Neuronal stem cell (in vitro differentiated cells): Measurements from ENCODE around the gene SELPLG.

ENCODE experiments used
- DNase-seq: peaks from one replicate; pipeline ENCODE4 v3.0.0-alpha.2; 2013; ENCODE audit warnings: low spot score
- H2AFZ ChIP-seq: one replicate; pipeline ENCODE4 v1.6.1; 2013; ENCODE audit warnings: mild to moderate bottlenecking, low read length, inconsistent platforms
- H2AK5ac ChIP-seq: 2 replicates; pipeline ENCODE4 v1.6.1; 2013; ENCODE audit warnings: low read depth, mild to moderate bottlenecking, inconsistent platforms, low read length, moderate library complexity, mixed read lengths
- H2BK120ac ChIP-seq: 2 replicates; pipeline ENCODE4 v1.6.1; 2013; ENCODE audit warnings: low read depth, mild to moderate bottlenecking, inconsistent platforms, low read length, moderate library complexity, mixed read lengths
- H2BK12ac ChIP-seq: one replicate; pipeline ENCODE4 v1.6.1; 2013; ENCODE audit warnings: low read length, inconsistent platforms
- H2BK15ac ChIP-seq: 2 replicates; pipeline ENCODE4 v1.6.1; 2013; ENCODE audit warnings: mild to moderate bottlenecking, low read length, inconsistent platforms, mixed read lengths
- H2BK5ac ChIP-seq: one replicate; pipeline ENCODE4 v1.6.1; 2013; ENCODE audit warnings: inconsistent platforms, mild to moderate bottlenecking, low read length, moderate library complexity
- H3K14ac ChIP-seq: one replicate; pipeline ENCODE4 v1.6.1; 2013; ENCODE audit warnings: low read length, inconsistent platforms
- H3K18ac ChIP-seq: 2 replicates; pipeline ENCODE4 v1.6.1; 2013; ENCODE audit warnings: low read length, inconsistent platforms
- H3K23ac ChIP-seq: 2 replicates; pipeline ENCODE4 v1.6.1; 2013; ENCODE audit warnings: low read depth, mild to moderate bottlenecking, mixed read lengths, low read length, inconsistent platforms; ENCODE audit not compliant: poor library complexity
- H3K27ac ChIP-seq: replicated peaks from 3 replicates; pipeline ENCODE4 v1.5.1; 2013; ENCODE audit warnings: low read length, inconsistent platforms
- H3K27me3 ChIP-seq, 3 experiments: 2 replicates each; pipeline ENCODE4 v1.6.1; 2013; ENCODE audit warnings: low read length in 3 of 3, mild to moderate bottlenecking in 2 of 3, inconsistent platforms in 1 of 3, low read depth in 1 of 3, mixed read lengths in 1 of 3, moderate library complexity in 1 of 3; ENCODE audit not compliant: control insufficient read depth in 3 of 3, insufficient read depth in 3 of 3
- H3K36me3 ChIP-seq, 2 donors: replicated peaks in 1 of 2; 2 replicates each; pipeline ENCODE4 v1.6.1; 2013; ENCODE audit warnings: low read length in 2 of 2; ENCODE audit not compliant: control insufficient read depth in 2 of 2, insufficient read depth in 2 of 2
- H3K4ac ChIP-seq: 2 replicates; pipeline ENCODE4 v1.6.1; 2013; ENCODE audit warnings: inconsistent platforms, mild to moderate bottlenecking, low read length, moderate library complexity
- H3K4me1 ChIP-seq, 2 donors: 1 replicate in 1 of 2; 2 replicates in 1 of 2; pipeline ENCODE4 v1.6.1; 2013; ENCODE audit warnings: low read length in 2 of 2, low read depth in 1 of 2; ENCODE audit not compliant: control insufficient read depth in 2 of 2, insufficient read depth in 1 of 2
- H3K4me2 ChIP-seq: one replicate; pipeline ENCODE4 v1.6.1; 2013; ENCODE audit warnings: mild to moderate bottlenecking, low read length, inconsistent platforms; ENCODE audit not compliant: insufficient read depth, poor library complexity, severe bottlenecking
- H3K4me3 ChIP-seq, 2 donors: 2 replicates each; pipeline ENCODE4 v1.5.1; 2013; ENCODE audit warnings: low read length in 2 of 2, mild to moderate bottlenecking in 2 of 2, inconsistent platforms in 1 of 2, moderate library complexity in 1 of 2
- H3K79me1 ChIP-seq: one replicate; pipeline ENCODE4 v1.6.1; 2013; ENCODE audit warnings: low read depth, mild to moderate bottlenecking, inconsistent platforms, low read length, moderate library complexity
- H3K9ac ChIP-seq: one replicate; pipeline ENCODE4 v1.6.1; 2013; ENCODE audit warnings: mild to moderate bottlenecking, low read depth, low read length, inconsistent platforms; ENCODE audit not compliant: poor library complexity
- H3K9me3 ChIP-seq, 2 donors: replicated peaks in 1 of 2; 2 replicates each; pipeline versions ENCODE3 to v1.6.1; 2013; ENCODE audit warnings: low read length in 2 of 2, mild to moderate bottlenecking in 2 of 2, inconsistent platforms in 1 of 2, low read depth in 1 of 2, mixed read lengths in 1 of 2, moderate library complexity in 1 of 2; ENCODE audit not compliant: control insufficient read depth in 2 of 2, insufficient read depth in 1 of 2
- H4K8ac ChIP-seq: one replicate; pipeline ENCODE4 v1.6.1; 2013; ENCODE audit warnings: low read depth, mild to moderate bottlenecking, inconsistent platforms, low read length, moderate library complexity
- H4K91ac ChIP-seq: one replicate; pipeline ENCODE4 v1.6.1; 2013; ENCODE audit warnings: low read length, low read depth, mild to moderate bottlenecking, inconsistent platforms; ENCODE audit not compliant: poor library complexity
- WGBS, 2 donors: extraction: QIAGEN DNeasy Blood & Tissue Kit; methylation state at CpG; one replicate each; pipeline ENCODE4 v1.1.7; 2013; ENCODE audit warnings: missing lambda C conversion rate in 2 of 2, mixed read lengths in 1 of 2; ENCODE audit not compliant: insufficient read length in 2 of 2, insufficient replicate concordance in 1 of 2; ENCODE audit errors: extremely low coverage in 2 of 2; 5-methylcytosine and 5-hydroxymethylcytosine counted together

Gene SELPLG

DNA sequence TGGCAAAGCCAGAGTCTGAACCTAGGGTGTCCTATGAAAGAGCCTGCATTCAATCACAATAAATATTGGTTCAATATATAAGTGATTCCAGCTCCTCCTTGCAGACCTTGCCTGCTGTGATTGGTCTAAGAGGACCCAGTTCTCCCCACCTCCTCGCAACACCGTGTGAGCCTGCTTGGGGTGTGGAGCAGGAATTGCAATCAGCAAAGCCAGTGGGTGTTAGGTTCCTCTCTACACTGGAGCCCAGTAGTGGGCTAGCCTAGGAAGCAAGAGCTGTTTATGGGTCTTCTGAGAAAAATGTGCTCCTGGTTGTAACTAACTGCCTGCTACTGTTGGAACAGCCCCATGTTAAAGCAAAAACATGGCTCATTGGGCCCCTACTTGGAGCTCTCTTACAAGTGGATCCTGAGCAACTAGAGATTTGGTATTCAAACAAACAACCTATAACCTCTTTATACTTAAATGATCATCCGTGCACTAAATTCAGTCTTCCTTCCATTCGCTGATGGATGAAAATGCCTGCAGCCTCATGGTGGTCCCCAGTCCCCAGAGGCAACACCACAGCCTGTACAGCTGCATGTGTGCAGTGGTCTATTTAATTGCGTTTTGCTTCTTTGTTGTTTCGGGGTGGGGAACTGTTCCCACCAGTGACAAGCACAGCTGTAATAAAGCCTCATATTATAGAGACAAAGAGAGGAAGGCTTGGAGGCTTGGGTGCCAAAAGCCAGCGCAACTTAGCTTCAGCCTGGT, 3.7 kb upstream of the SELPLG start:
- no peaks in the 10 kb centered on the region for H3K27me3 ChIP-seq
- no peak overlapping the region for H4K8ac ChIP-seq
- peak overlapping the region; percentile 14 for H2BK5ac ChIP-seq
- no peak for DNase-seq
- peak overlapping the region; percentile 33 for H2BK120ac ChIP-seq
- no peak overlapping the region for H2BK15ac ChIP-seq
- peaks cover 0 to 15% of the 10 kb centered on the region in 2 donors for H3K36me3 ChIP-seq
- no peak overlapping the region for H4K91ac ChIP-seq
- H3K9me3 ChIP-seq: no peaks in the 10 kb centered on the region
- no peak overlapping the region for H3K9ac ChIP-seq
- H3K23ac ChIP-seq: no peak overlapping the region
- WGBS, 2 donors: no CpG with 5 or more reads among the region's 7 CpGs
- no peak overlapping the region for H2AK5ac ChIP-seq
- H3K27ac ChIP-seq: peak overlapping the region; percentile 97
- H3K4me2 ChIP-seq: no peak overlapping the region
- H3K4me3 ChIP-seq: no peak overlapping the region
- H2BK12ac ChIP-seq: peak overlapping the region; percentile 89
- H2AFZ ChIP-seq: no peak overlapping the region
- H3K79me1 ChIP-seq: no peaks in the 10 kb centered on the region
- no peak overlapping the region for H3K4ac ChIP-seq
- peak overlapping the region; percentile 91 for H3K18ac ChIP-seq
- H3K14ac ChIP-seq: no peak overlapping the region
- peaks cover 44 to 46% of the 10 kb centered on the region in 2 donors for H3K4me1 ChIP-seq

DNA sequence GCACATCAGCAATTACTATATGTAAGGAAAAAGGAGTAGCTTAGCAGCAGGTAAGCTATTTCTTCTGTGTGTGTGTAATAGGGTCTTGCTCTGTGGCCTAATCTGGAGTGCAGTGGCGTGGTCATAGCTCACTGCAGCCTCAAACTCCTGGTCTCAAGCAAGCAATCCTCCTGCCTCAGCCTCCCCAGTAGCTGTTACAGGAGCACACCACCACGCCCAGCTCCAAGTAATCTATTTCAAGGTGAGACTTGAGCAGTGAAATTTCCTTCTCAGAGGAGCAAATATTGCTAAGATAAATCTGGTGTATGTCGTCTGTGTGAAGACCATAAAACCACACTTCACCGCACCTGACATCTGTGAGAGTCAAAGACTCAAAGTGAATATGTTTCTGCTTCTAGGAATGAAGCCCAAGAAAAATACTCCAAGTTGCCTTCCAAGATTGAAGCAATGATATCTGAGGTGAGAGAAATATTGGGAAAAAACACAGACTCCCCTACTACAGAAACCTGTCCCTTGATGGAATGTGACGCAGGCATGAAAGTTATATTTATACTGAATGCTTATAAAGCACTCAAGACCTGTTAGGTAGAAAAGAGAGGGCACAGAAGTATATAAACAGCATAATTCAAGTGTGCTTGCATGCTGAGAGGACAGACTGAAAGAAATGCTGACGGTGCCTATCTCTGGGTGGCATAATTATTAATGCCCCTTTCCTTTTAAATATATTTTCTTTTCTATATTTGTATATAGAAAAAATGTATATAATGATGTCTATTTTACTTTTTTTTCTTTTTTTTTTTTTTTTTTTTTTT, 2.5 kb upstream of the SELPLG start:
- H4K8ac ChIP-seq: no peak overlapping the region
- no peak overlapping the region for H2BK5ac ChIP-seq
- no peak overlapping the region for H2BK120ac ChIP-seq
- peaks cover 44 to 46% of the 10 kb centered on the region in 2 donors for H3K4me1 ChIP-seq
- no peak overlapping the region for H3K4ac ChIP-seq
- no peak overlapping the region for H4K91ac ChIP-seq
- H3K23ac ChIP-seq: no peak overlapping the region
- no peak overlapping the region for H3K18ac ChIP-seq
- H2AFZ ChIP-seq: peak overlapping the region; percentile 15
- no peak overlapping the region for H2BK12ac ChIP-seq
- no peak for DNase-seq
- H3K27me3 ChIP-seq: no peaks in the 10 kb centered on the region
- H3K4me3 ChIP-seq: no peak overlapping the region
- WGBS, 2 donors: no CpG with 5 or more reads among the region's 6 CpGs
- no peak overlapping the region for H3K4me2 ChIP-seq
- H2AK5ac ChIP-seq: no peak overlapping the region
- no peaks in the 10 kb centered on the region for H3K9me3 ChIP-seq
- H3K79me1 ChIP-seq: no peaks in the 10 kb centered on the region
- H3K27ac ChIP-seq: no peak overlapping the region
- no peak overlapping the region for H3K9ac ChIP-seq
- H3K14ac ChIP-seq: no peak overlapping the region
- no peak overlapping the region for H2BK15ac ChIP-seq
- H3K36me3 ChIP-seq: peaks cover 0 to 6% of the 10 kb centered on the region in 2 donors

DNA sequence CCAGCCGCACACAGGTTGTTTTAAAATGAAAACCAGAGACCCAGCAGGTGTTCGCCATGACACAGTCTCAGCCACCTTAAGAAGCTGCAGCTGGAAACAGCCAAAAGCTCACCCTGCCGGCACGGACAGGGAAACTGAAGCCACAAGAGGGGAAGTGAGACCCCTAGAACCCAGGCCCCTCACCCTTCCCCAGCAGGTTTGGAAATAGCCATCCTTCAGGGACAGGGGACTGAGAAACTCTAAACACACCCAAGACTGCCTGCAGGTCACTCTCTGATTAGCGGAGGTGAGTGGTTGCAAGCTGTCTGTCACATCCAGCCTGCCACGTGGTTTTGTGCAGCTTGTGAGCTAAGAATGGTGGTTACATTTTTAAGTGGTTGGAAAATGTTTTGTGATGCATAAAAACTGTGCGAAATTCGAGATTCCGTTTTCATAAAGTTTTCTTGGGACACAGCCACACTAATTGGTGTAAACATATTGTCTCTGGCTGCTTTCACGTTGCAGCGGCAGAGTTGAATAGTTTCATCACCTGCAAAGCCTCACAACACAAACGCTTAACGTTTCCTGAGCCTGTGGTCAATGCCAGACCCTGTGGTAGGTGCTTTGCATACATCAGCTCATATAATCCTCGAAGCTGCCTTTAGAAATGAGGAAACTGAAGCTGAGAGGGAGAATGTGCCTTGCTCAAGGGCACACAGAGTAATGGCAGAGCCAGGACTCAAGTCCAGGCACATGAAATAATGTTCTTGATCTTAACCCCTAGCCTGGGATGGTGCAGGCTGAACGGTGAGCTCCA, 1.7 kb upstream of the SELPLG start:
- H3K4me1 ChIP-seq: peaks cover 42 to 48% of the 10 kb centered on the region in 2 donors
- no peak overlapping the region for H3K4ac ChIP-seq
- no peaks in the 10 kb centered on the region for H3K79me1 ChIP-seq
- H3K18ac ChIP-seq: no peak overlapping the region
- no peak overlapping the region for H3K9ac ChIP-seq
- no peak overlapping the region for H3K23ac ChIP-seq
- no peak overlapping the region for H2AK5ac ChIP-seq
- peak overlapping the region; percentile 15 for H2AFZ ChIP-seq
- H3K9me3 ChIP-seq: no peaks in the 10 kb centered on the region
- no peak overlapping the region for H4K91ac ChIP-seq
- no peak overlapping the region for H3K4me3 ChIP-seq
- no peak overlapping the region for H4K8ac ChIP-seq
- no peak overlapping the region for H2BK15ac ChIP-seq
- no peaks in the 10 kb centered on the region for H3K27me3 ChIP-seq
- no peak overlapping the region for H3K4me2 ChIP-seq
- no peak overlapping the region for H3K14ac ChIP-seq
- no peak overlapping the region for H2BK5ac ChIP-seq
- no CpG with 5 or more reads among the region's 15 CpGs for WGBS, 2 donors
- DNase-seq: no peak
- no peak overlapping the region for H2BK12ac ChIP-seq
- H3K36me3 ChIP-seq: no peaks in the 10 kb centered on the region
- no peak overlapping the region for H2BK120ac ChIP-seq
- H3K27ac ChIP-seq: no peak overlapping the region
